Thyroid gland (tissue), 4 donors: Measurements from ENCODE around the gene DGKB. TPM values are rescaled to one million over a fixed set of nuclear protein-coding genes. Genes with fewer than 3 reads are reported as not detected.

Source experiments
- DNase-seq, 2 donors: peaks; one replicate each; pipeline ENCODE4 v3.0.0-alpha.2; 2019
- H3K27ac ChIP-seq, 3 donors: fragments of 200-600 bp; sonication (generic); 1 replicate in 2 of 3; 2 replicates in 1 of 3; pipeline ENCODE4 v1.5.1; 2016 to 2019; ENCODE audit warnings: mild to moderate bottlenecking in 1 of 3, moderate library complexity in 1 of 3
- H3K27me3 ChIP-seq: fragments of 200-600 bp; sonication (generic); one replicate; pipeline ENCODE4 v1.5.1; 2019
- H3K36me3 ChIP-seq, 2 donors: fragments of 200-600 bp; sonication (generic); one replicate each; pipeline ENCODE4 v1.5.1; 2016 to 2019
- H3K4me1 ChIP-seq, 2 donors: fragments of 200-600 bp; sonication (generic); one replicate each; pipeline ENCODE4 v1.5.1; 2017 to 2019
- H3K4me3 ChIP-seq, 3 donors: fragments of 200-600 bp; sonication (generic); replicated peaks in 1 of 3; 1 replicate in 2 of 3; 2 replicates in 1 of 3; pipeline ENCODE4 v1.5.1; 2016; ENCODE audit warnings: mild to moderate bottlenecking in 1 of 3
- H3K9me3 ChIP-seq: fragments of 200-600 bp; sonication (generic); one replicate; pipeline ENCODE4 v1.5.1; 2017
- CTCF ChIP-seq, 6 experiments: fragments of 200-600 bp in 3 of 6; fragments of 450-650 bp in 3 of 6; sonication (generic) in 3 of 6; IDR thresholded peaks; one replicate each; pipeline ENCODE4 v1.5.1; 2016 to 2019; ENCODE audit warnings: antibody characterized with exemption in 6 of 6, mild to moderate bottlenecking in 2 of 6, inconsistent platforms in 1 of 6, moderate library complexity in 1 of 6
- POLR2A ChIP-seq, 2 donors: fragments of 450-650 bp; IDR thresholded peaks; one replicate each; pipeline ENCODE4 v1.6.1; 2017; ENCODE audit warnings: antibody characterized with exemption in 2 of 2, mild to moderate bottlenecking in 2 of 2, moderate library complexity in 1 of 2
- WGBS, 2 donors: methylation state at CpG; one replicate each; pipeline ENCODE4 v1.1.5; 2017; 5-methylcytosine and 5-hydroxymethylcytosine counted together
- intact Hi-C: fragments of 100-400 bp; cut with DNase I; formaldehyde crosslinking; loops from one replicate; pipeline ENCODE4 v1.15.1; 2023
- total RNA-seq, 4 donors: library from RNA; depleted of rRNA; stranded (reverse); fragments of >200 nt; gene quantifications; one replicate each; pipeline ENCODE4 v1.2.3, GENCODE V29; 2016

Gene DGKB
- total RNA-seq, 4 donors from 2014 or later, result 0.11 to 2.1 (median 0.49) TPM; not detected in 1

- no peak overlapping the region for H3K4me3 ChIP-seq
- DNase-seq, result no peak
- H3K27ac ChIP-seq, result no peak overlapping the region
- no peaks in the 10 kb centered on the region for H3K27me3 ChIP-seq
- no peaks in the 10 kb centered on the region for H3K36me3 ChIP-seq
- intact Hi-C loops, result no loop called here
- no peaks in the 10 kb centered on the region for H3K4me1 ChIP-seq
- no peaks in the 10 kb centered on the region for H3K9me3 ChIP-seq
- TF ChIP-seq POLR2A (IDR thresholded peaks at IDR 0.05) (no peak), CTCF (IDR thresholded peaks at IDR 0.05) (no peak)
These were observed 506.7 kb downstream of the DGKB start for GRCh38 chr7:14395860-14396259.

- Histone ChIP-seq H3K36me3 (no peaks in the 10 kb centered on the region), H3K27ac (no peak overlapping the region), H3K4me3 (no peak overlapping the region), H3K4me1 (no peaks in the 10 kb centered on the region), H3K27me3 (no peaks in the 10 kb centered on the region), H3K9me3 (no peaks in the 10 kb centered on the region)
- WGBS, 2 donors, result 85 to 88% methylated on average over 2 of the region's 2 CpGs
- no peak for DNase-seq
- TF ChIP-seq CTCF (IDR thresholded peaks at IDR 0.05) (no peak), POLR2A (IDR thresholded peaks at IDR 0.05) (no peak)
- intact Hi-C loops, result no loop called here
These were observed 507.8 kb downstream of the DGKB start for GRCh38 chr7:14394786-14395185.

- 52 to 66% methylated on average over 4 of the region's 4 CpGs for whole genome bisulfite sequencing, 2 donors
- no peaks in the 10 kb centered on the region for H3K9me3 ChIP-seq
- H3K27me3 ChIP-seq, result no peaks in the 10 kb centered on the region
- no peaks in the 10 kb centered on the region for H3K36me3 ChIP-seq
- H3K27ac ChIP-seq, result no peak overlapping the region
- no peaks in the 10 kb centered on the region for H3K4me1 ChIP-seq
- no peak for DNase-seq
- TF ChIP-seq POLR2A (IDR thresholded peaks at IDR 0.05) (no peak), CTCF (IDR thresholded peaks at IDR 0.05) (no peak)
- intact Hi-C loops, result no loop called here
- no peak overlapping the region for H3K4me3 ChIP-seq
These were observed 513.0 kb downstream of the DGKB start for GRCh38 chr7:14389595-14389994.

- 40% methylated on average over 5 of the region's 5 CpGs for WGBS, 2 donors
- Histone ChIP-seq H3K36me3 (no peaks in the 10 kb centered on the region), H3K27me3 (no peaks in the 10 kb centered on the region), H3K4me3 (no peak overlapping the region), H3K4me1 (no peaks in the 10 kb centered on the region), H3K27ac (no peak overlapping the region), H3K9me3 (no peaks in the 10 kb centered on the region)
- DNase-seq, result no peak
- intact Hi-C loops, result no loop called here
- TF ChIP-seq CTCF (IDR thresholded peaks at IDR 0.05), result no peak
- TF ChIP-seq POLR2A (IDR thresholded peaks at IDR 0.05), result no peak
These were observed 513.4 kb downstream of the DGKB start for GRCh38 chr7:14389181-14389591.

- H3K27ac ChIP-seq, result no peak overlapping the region
- H3K36me3 ChIP-seq, result no peaks in the 10 kb centered on the region
- H3K4me1 ChIP-seq, result no peaks in the 10 kb centered on the region
- H3K4me3 ChIP-seq, result no peak overlapping the region
- no peaks in the 10 kb centered on the region for H3K9me3 ChIP-seq
- 81 to 85% methylated on average over 3 of the region's 3 CpGs for WGBS, 2 donors
- no peak for DNase-seq
- intact Hi-C loops, result no loop called here
- no peak for TF ChIP-seq POLR2A (IDR thresholded peaks at IDR 0.05)
- no peak for TF ChIP-seq CTCF (IDR thresholded peaks at IDR 0.05)
- no peaks in the 10 kb centered on the region for H3K27me3 ChIP-seq
These were observed 517.5 kb downstream of the DGKB start for GRCh38 chr7:14385074-14385473.
